ENCODE results near the gene ATXN2.
"Not testable (repeated sequence)": the region's sequence is repeated elsewhere in the genome, so short reads cannot be mapped to it uniquely, and the experiment has no call there.

Gene ATXN2

DNA sequence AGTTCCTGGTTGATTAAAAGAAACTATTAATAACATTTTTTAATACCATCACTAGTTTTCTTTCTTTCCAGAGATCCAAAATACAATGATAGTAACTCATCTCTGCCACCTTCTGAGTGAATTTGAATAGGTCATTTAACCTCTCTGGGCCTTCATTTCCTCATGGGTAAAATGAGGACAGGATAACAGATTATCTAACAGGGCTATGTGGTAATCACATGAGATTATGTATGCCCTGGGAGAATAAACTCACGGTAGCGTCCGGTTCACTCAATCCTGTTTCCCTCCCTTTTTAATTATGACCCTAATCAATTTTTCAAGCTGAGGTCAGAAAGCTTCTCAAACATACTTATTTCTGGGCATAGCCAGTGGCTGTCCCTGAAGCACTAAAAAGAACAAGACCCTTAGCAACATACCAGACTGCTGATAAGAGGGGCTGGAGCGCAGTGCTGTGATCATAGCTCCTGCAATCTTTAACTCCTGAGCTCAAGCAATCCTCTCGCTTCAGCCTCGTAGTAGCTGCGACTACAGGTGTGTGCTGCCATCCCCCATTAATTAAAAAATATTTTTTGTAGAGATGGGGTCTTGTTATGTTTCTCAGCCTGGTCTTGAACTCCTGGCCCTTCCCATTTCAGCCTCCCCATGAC, 24.2 kb downstream of the ATXN2 start:
- DNase-seq (ENCODE audit: low spot score) = no peak

DNA sequence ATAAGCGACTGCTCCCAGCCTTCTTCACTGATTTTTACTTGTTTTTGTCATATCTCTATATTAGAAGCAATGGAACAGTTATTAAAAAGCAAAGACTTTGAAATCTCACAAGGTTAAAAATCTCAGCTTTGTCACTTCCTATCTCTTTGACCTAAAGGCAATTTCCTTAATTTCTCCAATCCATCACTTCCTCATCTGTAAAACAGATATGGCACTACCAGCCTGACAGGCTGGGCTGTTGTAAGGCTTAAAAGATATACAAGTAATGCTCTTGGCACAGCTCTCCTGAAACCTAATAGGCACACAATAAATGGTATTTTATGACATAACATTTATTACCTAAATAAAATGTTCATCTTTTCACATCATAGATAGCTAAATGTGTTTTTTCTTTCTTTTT, 25.6 kb downstream of the ATXN2 start:
- no peak for DNase-seq (ENCODE audit: low spot score)

DNA sequence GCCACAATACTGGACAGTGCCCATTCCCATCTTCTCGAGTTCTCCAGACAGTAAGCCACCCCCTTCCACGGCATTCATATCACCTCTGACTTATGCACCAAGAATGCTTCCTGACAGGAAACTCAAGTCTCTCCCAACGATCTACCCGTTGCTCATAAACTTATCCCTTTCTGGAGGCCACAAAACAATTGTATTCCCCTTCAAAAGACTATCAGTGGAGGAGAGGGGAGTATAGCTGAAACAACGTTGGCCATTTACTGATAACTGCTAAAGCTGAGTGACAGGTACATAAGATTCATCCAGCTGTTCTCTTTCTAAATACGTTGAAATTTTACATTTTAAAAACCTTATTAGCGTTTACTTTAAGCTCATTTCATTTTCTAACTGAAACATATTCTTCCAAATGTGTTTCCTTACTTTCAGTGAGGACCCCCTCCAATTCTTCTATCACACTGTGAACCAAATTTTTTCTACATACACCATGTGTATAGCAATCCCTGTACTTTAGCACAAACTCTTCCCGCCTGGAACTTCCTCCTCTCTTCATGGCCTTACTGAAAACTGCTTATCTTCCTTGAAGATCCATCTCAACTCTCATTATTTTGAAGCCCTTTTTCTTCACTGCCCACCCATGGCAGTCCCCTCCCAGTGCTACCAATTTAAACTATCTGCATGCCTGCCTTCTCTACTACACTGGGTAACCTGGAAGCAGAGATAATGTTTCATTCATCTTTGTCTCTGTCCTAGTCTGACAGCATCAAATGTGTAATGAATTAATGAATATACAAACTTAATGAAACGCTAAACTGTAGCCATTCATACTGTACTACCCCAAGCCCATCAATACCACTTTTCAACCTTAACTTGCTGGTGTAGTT, 28.8 kb downstream of the ATXN2 start:
- peak; percentile 68 for DNase-seq (ENCODE audit: low spot score)

DNA sequence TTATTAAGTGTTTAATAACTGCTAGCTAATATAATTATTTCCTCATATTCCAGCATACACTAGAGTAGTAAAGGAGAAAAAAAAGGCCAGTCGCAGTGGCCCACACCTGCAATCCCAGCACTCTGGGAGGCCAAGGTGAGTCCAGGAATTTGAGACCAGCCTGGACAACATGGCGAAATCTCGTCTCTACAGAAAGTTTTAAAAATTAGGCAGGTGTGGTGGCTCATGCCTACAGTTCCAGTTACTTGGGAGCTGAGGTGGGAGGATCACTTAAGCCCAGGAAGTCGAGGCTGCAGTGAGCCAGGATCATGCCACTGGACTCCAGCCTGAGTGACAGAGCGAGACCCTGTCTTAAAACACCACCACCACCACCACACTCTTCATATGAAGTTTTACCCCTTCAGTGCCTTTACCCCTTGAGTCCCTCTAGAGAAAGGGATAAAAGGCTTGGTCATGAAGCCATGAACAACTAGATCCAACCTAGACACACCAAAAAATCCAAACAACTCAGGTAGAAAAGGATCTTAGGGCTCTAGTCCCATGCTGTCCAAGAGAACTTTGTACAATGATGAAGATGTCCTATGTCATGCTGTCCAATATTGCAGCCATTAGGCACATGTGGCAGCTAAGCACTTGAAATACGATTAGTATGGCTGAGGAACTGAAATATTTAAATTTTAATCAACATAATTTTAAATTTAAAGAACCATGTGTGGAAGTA, 29.6 kb downstream of the ATXN2 start:
- DNase-seq (ENCODE audit: low spot score) = no peak

DNA sequence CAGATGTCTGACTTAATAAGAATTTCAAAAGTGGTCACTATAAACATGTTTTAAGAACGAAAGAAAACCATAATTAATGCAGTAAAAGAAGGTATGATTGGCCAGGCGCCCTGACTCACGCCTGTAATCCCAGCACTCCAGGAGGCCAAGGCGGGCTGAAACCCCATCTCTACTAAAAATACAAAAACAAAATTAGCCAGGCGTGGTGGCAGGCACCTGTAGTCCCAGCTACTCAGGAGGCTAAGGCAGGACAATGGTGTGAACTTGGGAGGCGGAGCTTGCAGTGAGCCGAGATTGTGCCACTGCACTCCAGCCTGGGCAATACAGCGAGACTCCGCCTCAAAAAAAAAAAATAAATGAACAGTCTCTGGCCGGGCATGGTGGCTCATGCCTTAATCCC, 38.3 kb downstream of the ATXN2 start:
- DNase-seq (ENCODE audit: low spot score) = not testable (repeated sequence)

DNA sequence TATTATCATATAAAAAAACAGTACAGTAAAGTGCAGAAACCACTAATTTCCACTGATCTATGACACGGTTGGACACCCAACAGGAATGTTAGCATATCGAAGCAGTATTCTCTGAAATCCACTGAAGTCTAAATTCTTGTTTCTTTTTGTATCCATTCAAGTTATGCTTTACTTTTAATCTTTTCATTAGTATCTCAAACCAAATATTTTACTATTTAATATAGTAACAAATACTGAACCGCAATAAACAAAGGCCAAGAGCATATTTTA, 41.1 kb downstream of the ATXN2 start:
- DNase-seq (ENCODE audit: low spot score) = no peak

DNA sequence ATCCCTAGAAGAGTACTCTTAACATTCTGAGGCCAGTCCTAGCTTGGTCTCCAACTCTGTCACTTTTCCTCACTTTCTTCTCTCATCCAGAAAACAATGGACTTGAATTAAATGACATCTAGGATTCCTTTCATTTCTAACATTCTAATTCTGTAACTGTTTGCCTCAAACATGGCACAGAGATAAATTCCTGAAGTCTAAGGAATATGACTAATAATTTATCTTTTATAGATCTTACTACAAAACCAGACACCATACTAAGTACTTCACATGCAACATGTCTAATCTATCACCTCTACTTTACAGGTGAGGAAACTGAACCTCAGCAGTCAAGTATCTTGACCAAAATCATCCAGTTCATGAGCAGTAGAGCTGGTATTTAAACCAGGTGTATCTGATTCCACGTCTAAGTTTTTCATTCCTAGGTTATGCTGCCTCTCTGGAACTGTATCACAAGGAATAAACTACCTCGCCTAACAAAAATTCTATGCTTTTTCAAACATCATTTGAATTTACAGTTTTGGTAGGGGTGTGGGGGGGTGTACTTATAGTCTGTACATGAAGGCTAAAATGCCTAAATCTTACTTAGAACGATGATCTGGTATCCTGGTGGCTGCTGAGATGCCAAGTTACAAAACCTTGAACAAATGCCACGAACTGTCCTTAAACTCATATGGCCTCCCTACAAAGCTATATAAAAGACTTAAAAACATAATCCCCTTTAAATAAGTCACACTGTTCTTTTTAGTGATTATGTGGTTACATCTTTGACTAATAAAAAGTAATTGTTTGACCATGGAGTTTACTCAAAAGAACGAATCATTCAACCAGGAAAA, 41.6 kb downstream of the ATXN2 start:
- DNase-seq (ENCODE audit: low spot score) = no peak

DNA sequence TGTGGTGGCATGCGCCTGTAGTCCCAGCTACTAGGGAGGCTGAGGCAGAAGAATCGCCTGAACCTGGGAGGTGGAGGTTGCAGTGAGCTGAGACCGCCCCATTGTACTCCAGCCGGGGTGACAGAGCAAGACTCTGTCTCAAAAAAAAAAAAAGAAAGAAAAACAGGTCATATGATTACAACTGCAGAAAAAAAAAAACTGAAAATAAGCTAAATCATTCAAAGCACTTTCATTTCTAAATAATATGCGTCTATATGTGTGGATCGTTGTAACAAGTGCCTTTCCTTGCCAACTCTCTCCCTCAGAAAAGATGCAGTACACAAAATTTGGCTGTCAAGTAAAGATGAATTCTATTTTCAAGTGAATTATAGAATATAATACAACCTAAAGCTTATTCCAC, 42.4 kb downstream of the ATXN2 start:
- DNase-seq (ENCODE audit: low spot score) = no peak

DNA sequence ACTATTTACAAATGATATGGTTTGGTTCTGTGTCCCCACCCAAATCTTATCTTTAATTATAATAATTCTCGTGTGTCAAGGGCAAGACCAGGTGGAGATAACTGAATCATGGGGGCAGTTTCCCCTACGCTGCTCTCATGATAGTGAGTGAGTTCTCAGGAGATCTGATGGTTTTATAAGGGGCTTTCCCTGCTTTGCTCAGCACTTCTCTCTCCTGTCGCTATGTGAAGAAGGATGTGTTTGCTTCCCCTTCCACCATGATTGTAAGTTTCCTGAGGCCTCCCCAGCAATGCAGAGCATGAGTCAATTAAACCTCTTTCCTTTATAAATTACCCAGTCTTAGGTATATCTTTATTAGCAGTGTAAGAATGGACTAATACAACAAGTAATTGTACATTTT, 43.8 kb downstream of the ATXN2 start:
- not testable (repeated sequence) for DNase-seq (ENCODE audit: low spot score)

DNA sequence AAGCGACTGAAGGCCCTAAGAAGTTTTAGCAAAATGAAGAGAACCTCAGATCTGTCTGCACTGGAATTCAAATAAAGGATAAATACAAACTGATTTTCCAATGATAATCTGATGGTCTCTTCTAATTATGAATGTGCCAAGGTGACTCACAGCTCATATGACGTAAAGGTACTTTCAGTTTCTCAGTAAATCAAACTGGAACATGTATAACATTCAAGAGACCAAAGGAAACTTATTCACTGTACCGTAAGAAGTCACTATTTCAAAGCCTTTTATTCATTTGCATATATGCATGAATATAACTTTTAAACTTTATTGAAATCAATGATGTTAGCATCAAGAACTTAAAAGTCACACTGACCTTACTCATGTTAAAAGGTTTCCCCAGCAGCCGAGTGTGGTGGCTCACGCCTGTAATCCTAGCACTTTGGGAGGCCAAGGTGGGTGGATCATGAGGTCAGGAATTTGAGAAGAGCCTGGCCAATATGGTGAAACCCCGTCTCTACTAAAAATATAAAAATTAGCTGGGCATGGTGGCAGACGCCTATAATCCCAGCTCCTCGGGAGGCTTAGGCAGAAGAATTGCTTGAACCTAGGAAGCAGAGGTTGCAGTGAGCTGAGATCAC, 52.2 kb downstream of the ATXN2 start:
- DNase-seq (ENCODE audit: low spot score) = no peak

DNA sequence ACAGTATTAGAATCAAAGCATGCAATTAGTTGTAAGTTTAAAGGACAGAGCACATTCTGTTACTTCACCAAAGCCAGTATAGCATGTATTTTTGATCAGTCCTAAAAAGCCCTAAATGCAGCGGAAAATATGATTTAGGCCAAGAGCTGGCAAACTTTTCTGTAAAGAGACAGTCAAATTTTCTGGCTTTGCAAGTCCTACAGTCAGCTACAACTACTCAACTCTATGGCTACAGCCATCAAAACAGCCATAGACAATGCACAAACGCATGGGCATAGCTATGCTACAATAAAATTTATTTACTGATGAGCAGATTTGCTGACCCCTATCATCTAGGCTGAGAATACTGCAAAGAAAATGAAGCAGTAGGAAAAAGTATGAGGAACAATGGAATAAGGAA, 52.9 kb downstream of the ATXN2 start:
- DNase-seq (ENCODE audit: low spot score) = no peak

DNA sequence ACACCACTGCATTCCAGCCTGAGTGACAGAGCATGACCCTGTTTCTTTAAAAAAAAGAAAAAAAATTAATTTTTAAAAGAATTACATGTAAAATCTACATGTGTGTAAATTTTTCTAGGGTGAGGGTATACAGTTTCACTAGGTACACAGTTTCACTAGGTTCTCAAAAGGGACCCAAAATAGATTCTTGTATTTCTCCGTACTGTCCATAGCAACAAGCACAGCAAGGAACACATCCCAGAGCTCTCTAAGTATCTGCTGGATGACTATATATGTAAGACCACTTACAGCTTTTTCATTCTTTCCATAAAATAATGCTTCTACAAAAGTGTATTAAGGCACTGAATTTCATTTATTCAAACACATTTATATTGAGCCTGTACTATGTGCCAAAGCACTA, 55.1 kb downstream of the ATXN2 start:
- DNase-seq (ENCODE audit: low spot score) = no peak

DNA sequence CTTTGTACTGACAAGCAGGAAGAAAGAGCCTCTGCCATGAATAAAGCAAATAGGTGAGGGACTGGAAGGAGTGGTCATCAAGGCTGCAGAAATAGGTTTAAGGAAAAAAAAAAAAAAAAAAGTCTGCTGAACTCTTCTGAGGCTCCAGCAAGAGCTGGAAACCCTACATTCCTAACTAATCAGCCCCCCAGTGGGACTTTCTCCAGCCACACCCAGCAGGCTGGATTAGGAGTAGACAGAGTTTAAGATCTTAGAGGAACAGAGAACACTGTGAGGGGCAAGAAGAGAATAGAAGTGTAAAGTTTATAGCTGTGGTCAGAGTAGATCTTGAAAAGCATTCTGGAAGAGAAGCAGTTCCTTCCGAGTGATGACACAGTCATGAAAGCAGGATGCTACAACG, 66.4 kb downstream of the ATXN2 start:
- no peak for DNase-seq (ENCODE audit: low spot score)

DNA sequence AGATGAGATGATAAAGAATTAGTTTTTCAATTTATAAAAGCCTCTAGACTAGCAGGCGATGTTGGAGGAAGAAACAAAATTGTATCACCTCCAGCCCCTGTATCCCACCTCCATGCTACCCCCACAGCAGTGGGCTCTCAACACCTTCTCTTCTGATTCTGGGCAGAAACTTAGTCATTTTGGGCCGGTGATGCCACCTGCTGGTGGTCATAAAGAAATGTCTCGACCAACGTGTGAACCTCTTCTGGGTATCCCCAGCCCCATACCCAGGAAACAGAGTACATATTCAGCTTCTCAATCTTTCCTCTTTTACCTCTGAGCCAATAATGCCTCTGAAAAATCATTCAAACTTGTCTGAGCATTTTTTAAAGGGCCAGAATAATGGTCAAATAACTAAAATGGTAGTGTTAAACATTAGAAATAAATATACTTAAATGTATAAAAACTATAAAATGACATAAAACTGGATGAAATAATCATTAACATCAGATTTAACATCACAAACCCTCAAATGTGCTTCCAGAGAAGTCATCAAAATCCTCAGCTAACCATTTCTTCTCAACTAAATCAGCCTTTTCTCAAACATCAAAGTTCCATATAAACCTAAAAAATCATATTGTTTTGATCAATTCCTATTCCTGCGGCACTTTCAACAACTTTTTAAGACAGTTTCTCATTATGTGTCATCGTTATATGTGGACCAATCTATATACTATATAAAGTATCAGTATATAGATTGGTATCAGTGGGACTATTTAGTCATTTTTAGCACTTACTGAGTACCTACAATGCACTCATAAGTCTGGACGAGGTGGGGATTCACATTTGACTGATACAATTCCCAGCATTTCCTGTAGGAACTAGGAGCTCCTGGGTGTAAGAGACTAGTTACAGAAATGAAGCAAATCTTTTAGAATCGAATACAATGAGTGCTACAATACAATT, 69.4 kb downstream of the ATXN2 start:
- DNase-seq (ENCODE audit: low spot score) = peak; percentile 69

DNA sequence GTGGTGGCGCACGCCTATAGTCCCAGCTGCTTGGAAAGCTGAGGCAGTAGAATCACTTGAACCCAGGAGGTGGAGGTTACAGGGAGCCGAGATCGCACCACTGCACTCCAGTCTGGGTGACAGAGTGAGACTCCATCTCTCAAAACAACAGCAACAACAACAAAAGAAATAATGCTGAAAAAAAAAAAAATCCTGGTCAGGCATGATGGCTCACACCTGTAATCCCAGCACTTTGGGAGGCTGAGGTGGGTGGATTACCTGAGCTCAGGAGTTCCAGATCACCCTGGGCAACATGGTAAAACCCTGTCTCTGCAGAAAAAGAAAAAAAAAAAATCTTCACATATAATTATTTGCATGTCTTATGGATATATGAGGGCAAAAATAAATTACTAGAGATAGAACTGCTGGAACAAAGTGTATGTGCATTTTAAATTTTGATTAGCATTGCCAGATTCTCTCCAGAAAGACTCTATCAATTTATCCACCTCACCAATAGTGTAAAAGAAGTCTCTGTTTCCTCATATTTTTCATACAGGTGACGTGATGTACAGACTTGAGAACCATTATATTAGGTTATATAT, 75.4 kb downstream of the ATXN2 start:
- no peak for DNase-seq (ENCODE audit: low spot score)

DNA sequence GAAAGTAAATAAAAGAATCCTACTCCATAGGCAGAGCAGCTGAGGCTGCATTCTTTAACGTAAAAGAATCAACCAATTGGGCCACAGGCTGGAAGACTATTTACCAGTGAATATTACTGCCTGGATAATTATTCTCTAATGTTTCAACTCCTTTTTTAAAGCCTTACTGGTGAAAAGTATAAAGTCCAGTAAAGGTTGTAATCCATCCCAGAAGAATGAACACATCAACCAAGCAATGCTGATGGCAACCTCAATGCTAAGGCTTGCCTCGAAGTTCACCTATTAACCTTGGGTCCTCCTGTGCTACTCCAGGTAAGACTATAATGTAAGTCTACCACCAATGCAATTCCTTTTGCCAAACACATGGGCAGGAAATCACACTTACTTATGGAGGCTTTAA, 77.3 kb downstream of the ATXN2 start:
- DNase-seq (ENCODE audit: low spot score) = no peak

DNA sequence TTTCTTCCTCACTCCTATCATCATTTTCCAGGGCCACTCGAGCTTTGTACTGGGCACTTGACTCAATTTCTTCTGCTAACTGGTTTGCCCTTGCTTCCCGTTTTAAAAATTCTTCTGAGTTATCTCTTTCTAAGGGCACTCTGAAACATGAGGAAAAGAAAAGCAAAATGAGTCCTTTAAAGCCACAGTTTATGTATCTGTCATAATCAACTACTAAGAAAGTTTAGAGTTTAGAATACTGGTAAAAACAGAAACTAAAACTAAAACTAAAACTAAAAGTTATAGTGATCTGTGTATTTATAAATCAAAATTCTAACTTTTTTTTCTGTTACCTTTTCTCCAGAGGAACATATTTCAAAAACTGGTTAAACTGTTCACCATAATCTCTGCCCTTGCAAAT, 79.2 kb downstream of the ATXN2 start:
- no peak for DNase-seq (ENCODE audit: low spot score)

DNA sequence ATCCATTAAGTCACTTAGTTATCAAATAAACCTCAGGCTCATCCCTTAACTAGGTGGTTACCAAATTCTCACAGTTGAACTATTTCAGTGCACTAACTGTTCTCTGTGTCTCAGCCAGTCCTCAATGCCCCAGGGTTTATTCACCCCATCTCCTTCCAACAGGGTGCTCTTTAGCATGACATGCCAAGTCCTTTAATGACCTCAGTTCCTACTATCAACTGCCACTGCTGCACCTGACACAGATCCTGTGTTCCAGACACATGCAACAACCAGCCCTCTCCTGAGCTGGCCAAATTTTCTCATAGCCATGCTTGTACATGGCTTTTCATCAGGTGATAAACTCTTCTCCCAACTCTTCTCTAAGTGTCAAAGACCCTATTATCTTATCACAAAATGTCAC, 80.0 kb downstream of the ATXN2 start:
- DNase-seq (ENCODE audit: low spot score) = no peak

DNA sequence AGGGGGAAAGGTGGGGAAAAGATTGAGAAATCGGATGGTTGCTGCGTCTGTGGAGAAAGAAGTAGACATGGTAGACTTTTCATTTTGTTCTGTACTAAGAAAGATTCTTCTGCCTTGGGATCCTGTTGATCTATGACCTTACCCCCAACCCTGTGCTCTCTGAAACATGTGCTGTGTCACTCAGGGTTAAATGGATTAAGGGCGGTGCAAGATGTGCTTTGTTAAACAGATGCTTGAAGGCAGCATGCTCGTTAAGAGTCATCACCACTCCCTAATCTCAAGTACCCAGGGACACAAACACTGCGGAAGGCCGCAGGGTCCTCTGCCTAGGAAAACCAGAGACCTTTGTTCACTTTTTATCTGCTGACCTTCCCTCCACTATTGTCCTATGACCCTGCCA, 91.4 kb downstream of the ATXN2 start:
- DNase-seq (ENCODE audit: low spot score) = not testable (repeated sequence)

DNA sequence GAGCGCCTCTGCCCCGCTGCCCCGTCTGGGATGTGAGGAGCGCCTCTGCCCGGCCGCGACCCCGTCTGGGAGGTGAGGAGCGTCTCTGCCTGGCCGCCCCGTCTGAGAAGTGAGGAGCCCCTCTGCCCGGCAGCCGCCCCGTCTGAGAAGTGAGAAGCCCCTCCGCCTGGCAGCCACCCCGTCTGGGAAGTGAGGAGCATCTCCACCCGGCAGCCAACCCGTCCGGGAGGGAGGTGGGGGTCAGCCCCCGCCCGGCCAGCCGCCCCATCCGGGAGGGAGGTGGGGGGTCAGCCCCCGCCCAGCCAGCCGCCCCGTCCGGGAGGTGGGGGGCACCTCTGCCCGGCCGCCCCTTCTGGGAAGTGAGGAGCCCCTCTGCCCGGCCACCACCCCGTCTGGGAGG, 91.9 kb downstream of the ATXN2 start:
- DNase-seq (ENCODE audit: low spot score) = not testable (repeated sequence)

Data from COLO829 (cell line).